ENCODE measurements around the gene CLK2.
"Not testable (repeated sequence)": the region's sequence is repeated elsewhere in the genome, so short reads cannot be mapped to it uniquely, and the experiment has no call there.

Gene CLK2

DNA sequence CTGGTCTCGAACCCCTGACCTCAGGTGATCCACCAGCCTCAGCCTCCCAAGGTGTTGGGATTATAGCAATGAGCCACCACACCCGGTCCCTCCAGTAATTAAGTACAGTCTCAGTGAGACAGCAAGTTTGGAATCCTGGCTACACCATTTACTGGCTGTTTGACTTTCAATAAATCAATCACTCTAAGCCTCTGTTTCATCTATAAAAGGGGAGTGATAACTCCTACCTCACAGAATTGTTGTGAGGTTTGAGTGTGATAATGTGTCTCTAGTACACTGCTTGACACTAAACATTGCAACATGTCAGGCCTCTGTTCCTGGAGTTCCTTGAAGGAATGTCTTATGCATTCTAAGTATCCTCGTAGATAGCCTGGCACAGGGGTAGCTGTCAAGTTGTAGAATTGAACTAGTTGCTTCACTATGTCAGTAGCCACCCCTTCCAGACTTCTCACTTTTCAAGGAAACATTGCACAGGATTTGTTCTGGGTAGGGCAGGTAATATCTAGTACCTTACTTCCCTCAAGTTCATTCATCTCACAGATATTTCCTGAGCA lies 30.4 kb downstream of the CLK2 start:
- no peak for DNase-seq (ENCODE audit: low spot score)

- DNase-seq (ENCODE audit: low spot score), result no peak
These were observed 31.5 kb downstream of the CLK2 start for GRCh38 chr1:155241841-155242264.

DNA sequence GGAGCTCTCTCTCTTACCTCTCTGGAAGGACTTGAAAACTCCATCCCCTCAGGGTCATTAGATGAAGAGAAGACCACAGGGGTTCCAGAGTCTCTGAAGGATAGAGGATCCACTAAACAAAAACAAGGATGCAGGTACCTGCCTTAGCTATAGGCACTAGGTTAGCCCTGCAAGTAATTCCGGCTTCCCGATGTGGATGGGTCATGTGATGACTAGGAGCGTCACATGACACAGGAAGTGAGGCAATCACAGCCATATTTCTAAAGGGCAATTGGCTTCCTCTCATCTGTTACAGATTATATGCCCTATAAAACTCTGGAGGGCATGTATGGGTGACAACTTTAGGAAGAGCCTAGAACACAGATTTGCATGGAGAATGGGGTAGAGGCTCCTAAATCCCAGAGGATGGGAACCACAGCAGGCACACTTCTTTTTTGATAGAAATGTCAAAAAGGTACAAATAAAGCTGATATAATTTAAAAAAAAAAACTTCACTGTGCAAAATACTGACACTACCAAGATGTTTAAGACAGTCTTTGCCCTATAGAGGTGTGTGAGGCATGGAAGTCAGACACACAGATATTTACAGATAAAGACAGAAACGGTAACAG lies 32.1 kb downstream of the CLK2 start:
- DNase-seq (ENCODE audit: low spot score), result peak; percentile 92

- no peak for DNase-seq (ENCODE audit: low spot score)
These were observed 36.9 kb downstream of the CLK2 start for GRCh38 chr1:155236451-155236850.

GRCh38 chr1:155235375-155235774 lies 37.9 kb downstream of the CLK2 start:
- not testable (repeated sequence) for DNase-seq (ENCODE audit: low spot score)

- not testable (repeated sequence) for DNase-seq (ENCODE audit: low spot score)
These were observed 39.8 kb downstream of the CLK2 start for GRCh38 chr1:155233502-155233901.

- DNase-seq (ENCODE audit: low spot score), result not testable (repeated sequence)
These were observed 41.0 kb downstream of the CLK2 start for GRCh38 chr1:155232001-155232978.

DNA sequence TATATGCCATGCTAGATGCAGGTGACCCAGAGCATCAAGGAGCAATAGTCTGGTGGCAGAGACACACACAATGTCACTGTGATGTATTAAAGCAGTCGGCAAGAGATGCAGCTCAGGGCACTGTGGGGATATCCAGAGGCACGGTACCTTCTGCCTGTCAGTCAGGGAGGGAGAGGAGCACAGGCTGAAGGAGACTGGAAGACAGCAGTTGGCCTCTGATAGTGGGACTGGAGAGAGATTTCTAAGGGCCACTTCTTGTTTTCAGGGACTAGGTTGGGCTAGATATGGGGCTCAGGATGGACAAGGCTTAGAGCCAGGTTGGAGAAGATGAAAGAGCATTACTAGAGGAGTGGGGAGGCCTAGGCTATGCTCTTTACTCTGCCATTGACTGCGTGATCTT lies 42.0 kb downstream of the CLK2 start:
- DNase-seq (ENCODE audit: low spot score), result not testable (repeated sequence)

GRCh38 chr1:155228096-155228427 lies 45.2 kb downstream of the CLK2 start:
- DNase-seq (ENCODE audit: low spot score), result no peak

GRCh38 chr1:155227261-155228095 lies 45.8 kb downstream of the CLK2 start:
- DNase-seq (ENCODE audit: low spot score), result peak; percentile 100

DNA sequence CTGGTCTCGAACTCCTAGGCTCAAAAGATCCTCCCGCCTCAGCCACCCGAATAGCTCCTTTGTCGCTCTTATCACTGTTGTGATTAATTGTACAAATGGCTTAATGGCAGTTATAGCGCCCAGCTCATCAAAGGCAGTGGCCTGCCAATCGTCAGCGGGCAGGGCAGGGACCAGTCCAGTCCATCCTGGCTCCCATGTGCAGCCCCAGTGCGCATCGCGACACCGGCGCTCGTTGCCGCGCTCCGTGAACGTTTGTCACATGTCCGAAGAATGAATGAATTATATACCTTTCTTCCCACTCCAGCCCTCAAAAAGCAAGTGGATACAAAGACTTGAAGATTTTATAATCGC lies 46.4 kb downstream of the CLK2 start:
- peak; percentile 58 for DNase-seq (ENCODE audit: low spot score)

GRCh38 chr1:155226188-155226909 lies 47.0 kb downstream of the CLK2 start:
- DNase-seq (ENCODE audit: low spot score), result peak; percentile 80

DNA sequence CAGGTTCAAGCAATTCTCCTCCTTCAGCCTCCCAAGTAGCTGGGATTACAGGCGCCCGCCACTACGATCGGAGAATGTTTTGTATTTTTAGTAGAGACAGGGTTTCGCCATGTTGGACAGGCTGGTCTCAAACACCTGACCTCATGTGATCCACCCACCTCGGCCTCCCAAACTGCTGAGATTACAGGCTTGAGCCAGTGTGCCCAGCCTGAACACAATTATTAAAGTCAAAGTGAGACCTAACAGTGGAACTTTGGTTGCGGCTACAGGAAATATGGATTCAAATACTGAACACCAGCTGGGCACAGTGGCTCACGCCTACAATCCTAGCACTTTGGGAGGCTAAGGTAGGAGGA lies 47.9 kb downstream of the CLK2 start:
- not testable (repeated sequence) for DNase-seq (ENCODE audit: low spot score)

DNA sequence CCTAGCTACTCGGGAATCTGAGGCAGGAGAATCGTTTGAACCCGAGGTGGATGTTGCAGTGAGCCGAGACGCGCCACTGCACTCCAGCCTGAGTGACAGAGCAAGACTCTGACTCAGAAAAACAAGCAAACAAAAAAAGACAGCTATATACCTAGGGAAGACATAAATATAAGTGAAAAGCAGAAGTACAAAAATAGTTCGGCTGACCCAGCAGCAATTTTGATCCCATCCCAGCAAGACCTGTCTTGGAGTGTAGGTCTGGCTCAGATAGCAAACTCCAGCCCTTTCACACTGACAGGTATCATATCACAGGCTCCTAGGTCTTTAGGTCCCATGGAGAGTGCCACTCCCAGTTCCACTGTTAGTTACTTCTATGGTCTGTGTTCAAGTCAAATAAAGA lies 50.3 kb downstream of the CLK2 start:
- DNase-seq (ENCODE audit: low spot score), result no peak

GRCh38 chr1:155220211-155220965 lies 52.9 kb downstream of the CLK2 start:
- DNase-seq (ENCODE audit: low spot score), result not testable (repeated sequence)

DNA sequence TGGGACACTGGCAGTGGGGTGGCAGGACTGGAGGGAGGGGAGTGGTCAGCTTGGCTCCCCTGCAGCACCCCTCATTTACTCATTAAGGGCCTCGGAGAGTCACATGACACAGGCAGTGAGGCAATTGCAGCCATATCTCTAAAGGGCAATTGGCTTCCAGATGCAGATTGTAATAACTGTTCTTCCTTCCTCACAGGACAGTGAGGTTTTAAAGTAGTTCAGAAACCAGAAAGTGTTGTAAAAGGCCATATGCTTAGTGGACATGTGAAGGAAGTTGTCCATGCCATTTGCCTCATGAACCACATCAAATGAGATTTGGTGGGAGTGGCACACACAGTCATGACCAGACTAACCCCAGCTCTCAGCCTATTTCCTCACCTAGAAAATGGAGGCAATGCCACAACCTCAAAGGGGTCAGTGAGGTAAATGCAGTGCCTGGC lies 53.7 kb downstream of the CLK2 start:
- no peak for DNase-seq (ENCODE audit: low spot score)

GRCh38 chr1:155218854-155219591 lies 54.3 kb downstream of the CLK2 start:
- DNase-seq (ENCODE audit: low spot score), result peak; percentile 78

DNA sequence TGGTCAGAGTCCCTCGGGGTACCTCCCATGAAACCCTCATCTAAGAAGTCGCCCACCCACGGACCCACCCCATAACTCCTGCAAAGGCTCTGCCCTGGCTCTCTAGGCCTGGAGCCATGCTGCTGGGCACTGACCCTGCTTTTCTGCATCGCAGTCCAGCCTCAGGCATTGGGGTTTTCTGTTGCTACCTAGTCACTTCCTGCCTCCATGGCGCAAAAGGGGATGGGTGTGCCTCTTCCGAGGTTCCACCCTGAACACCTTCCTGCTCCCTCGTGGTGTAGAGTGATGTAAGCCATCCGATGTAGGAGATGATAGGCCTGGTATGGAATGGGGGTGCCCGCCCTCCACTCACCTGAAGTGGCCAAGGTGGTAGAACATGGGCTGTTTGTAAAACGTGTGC lies 58.6 kb downstream of the CLK2 start:
- not testable (repeated sequence) for DNase-seq (ENCODE audit: low spot score)
